HCEC 1CT (cell line): Measurements from ENCODE around the gene OR10V1.
"Not testable (repeated sequence)": the region's sequence is repeated elsewhere in the genome, so short reads cannot be mapped to it uniquely, and the experiment has no call there.

Experiments used
- DNase-seq: peaks from one replicate; pipeline ENCODE4 v3.0.0-alpha.2; 2017

The OR10V1 gene

GRCh38 chr11:59708537-59708936 is 5.1 kb downstream of the OR10V1 start:
- DNase-seq: peak; percentile 38

- no peak for DNase-seq
Measured at GRCh38 chr11:59707371-59707770, 6.3 kb downstream of the OR10V1 start.

DNA sequence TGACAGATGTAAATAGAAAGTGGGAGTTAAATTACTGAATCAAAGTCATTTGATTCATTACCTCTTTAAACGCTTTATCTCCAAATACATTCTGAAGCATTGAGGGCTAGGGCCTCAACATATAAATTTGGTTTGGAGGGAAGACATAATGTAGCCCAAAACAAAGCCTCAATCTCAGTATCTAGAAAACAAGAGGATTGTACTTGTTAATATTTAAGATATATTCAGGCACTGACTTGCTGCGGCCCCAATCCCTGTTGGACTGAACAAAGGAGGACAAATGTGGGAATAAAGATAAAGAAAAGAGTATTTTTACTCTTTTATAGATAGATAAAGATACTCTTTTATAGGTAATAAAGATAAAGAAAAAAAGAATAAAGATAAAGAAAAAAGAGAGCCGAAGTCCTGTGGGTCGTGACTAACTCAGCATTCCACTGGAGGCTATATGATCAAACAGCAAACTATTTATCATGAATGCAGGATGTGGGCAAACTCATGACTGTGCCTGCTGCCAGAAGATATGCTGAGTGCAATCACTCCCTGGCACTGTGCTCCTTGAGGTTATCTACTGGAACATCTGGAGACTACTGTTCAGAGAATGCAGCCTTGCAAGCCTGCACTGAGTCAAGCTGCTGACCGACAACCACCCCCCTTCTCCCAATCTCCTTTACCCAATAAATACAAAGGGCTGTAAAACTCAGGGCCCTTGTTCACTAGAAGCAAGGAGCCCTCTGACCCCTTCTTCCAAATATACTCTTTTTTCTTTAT is 6.9 kb downstream of the OR10V1 start:
- peak; percentile 95 for DNase-seq

GRCh38 chr11:59705294-59705693 is 8.4 kb downstream of the OR10V1 start:
- peak; percentile 66 for DNase-seq

- not testable (repeated sequence) for DNase-seq
Measured at GRCh38 chr11:59703515-59703914, 10.1 kb downstream of the OR10V1 start.

DNA sequence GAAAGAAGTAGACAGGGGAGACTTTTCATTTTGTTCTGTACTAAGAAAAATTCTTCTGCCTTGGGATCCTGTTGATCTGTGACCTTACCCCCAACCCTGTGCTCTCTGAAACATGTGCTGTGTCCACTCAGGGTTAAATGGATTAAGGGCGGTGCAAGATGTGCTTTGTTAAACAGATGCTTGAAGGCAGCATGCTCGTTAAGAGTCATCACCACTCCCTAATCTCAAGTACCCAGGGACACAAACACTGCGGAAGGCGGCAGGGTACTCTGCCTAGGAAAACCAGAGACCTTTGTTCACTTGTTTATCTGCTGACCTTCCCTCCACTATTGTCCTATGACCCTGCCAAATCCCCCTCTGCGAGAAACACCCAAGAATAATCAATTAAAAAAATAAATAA is 13.5 kb downstream of the OR10V1 start:
- not testable (repeated sequence) for DNase-seq

DNA sequence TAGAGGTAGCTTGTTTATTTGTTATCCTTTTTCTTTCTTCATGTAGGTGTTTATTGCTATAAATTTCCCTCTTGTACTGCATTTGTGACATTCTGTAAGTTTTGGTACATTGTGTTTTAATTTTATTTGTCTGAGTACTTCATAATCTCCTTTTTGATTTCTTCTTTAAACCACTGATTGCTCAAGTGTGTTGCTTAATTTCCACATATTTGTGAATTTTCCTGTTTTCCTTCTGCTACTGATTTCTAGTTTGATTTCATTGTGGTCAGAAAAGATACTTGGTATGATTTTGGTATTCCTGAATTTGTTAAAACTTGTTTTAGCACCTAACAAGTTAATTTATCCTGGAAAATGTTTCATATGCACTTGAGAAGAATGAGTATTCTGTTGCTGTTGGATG is 15.1 kb downstream of the OR10V1 start:
- no peak for DNase-seq

- DNase-seq: no peak
Measured at GRCh38 chr11:59692915-59693314, 20.7 kb downstream of the OR10V1 start.

DNA sequence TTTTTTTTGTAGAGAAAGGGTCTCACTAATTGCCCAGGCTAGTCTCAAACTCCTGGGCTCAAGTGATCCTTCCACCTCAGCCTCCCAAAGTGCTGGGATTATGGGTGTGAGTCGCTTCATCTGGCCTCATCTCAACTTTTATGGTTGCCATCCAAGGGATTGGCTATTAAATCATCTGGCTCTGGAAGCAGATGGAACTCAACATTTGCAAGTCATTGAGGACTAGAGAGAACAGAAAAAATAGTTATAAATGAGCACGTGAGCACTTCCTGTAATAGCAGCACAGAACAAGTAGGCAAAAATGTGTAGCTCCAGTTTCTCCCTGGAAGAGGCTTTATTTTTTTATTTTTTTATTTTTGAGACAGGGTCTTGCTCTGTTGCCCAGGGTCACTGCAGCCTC is 22.5 kb downstream of the OR10V1 start:
- DNase-seq: no peak

GRCh38 chr11:59689015-59689414 is 24.6 kb downstream of the OR10V1 start:
- no peak for DNase-seq

DNA sequence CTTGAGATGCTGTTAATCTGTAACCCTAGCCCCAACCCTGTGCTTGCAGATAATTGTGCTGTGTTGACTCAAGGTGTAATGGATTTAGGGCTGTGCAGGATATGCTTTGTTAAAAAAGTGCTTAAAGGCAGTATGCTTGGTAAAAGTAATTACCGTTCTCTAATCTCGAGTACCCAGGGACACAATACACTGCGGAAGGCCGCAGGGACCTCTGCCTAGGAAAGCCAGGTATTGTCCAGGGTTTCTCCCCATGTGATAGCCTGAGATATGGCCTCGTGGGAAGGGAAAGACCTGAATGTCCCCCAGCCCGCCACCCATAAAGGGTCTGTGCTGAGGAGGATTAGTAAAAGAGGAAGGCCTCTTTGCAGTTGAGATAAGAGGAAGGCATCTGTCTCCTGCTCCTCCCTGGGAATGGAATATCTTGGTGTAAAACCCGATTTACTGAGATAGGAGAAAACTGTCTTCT is 32.4 kb downstream of the OR10V1 start:
- not testable (repeated sequence) for DNase-seq

GRCh38 chr11:59680287-59681154 is 33.1 kb downstream of the OR10V1 start:
- DNase-seq: peak; percentile 80

- DNase-seq: no peak
Measured at GRCh38 chr11:59679347-59679746, 34.3 kb downstream of the OR10V1 start.

DNA sequence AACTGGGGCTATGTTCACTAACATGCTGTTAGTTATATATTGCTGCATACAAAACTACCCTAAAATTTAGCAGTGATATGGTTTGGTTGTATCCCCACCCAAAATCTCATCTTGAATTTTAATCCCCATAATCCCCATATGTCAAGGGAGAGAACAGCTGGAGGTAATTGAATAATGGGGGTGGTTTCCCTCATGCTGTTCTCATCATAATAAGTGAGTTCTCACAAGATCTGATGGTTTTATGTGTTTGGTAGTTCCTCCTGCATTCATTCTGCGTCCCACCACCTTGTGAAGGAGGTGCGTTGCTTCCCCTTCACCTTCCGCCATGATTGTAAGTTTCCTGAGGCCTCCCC is 34.9 kb downstream of the OR10V1 start:
- no peak for DNase-seq

DNA sequence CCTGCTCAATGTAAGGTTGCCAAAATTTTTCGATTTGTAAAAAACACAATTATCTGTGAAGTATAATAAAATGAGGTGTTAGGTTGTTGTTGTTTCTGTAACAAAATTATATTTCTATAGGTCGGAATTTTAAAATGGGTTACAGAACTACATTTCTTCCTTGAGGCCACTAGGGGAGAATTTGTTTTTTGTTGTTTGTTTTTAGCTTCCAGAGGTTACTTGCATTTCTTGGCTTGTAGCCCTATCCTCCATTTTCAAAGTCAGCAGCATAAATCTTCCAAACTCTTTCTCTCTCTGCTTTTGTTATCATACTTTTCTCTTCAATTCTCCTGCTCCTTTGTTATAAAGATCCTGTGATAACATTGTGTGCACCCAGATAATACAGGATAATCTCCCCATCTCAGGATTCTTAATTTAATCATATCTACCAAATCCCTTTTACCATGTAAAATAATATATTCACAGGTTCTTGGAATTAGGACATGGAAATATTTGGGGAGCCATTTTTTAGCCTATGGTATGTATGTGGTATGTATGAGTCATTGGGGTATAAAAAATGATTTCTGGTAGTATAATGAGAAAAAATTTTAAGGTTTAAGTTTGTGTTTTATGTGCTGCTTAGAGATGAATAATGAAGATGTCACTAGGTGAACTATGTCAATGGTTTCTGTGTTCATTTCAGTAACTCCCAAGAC is 35.4 kb downstream of the OR10V1 start:
- DNase-seq: peak; percentile 70

- no peak for DNase-seq
Measured at GRCh38 chr11:59676205-59676604, 37.4 kb downstream of the OR10V1 start.

- no peak for DNase-seq
Measured at GRCh38 chr11:59674291-59674690, 39.4 kb downstream of the OR10V1 start.

DNA sequence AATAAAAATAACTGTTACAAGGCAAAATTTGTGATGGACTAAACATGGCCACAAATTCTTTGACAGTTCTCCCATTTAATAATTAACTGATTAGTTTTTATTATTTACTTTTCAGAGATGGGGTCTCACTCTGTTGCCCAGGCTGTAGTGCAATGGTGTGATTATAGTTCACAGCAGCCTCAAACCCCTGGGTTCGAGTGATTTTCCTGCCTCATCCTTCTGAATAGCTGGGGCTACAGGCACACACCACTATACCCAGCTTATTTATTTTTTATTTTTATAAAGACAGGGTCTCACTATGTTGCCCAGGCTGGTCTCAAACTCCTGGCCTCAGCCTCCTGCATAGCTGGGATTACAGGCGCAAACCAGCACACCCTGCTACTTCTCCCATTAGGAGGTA is 40.4 kb downstream of the OR10V1 start:
- no peak for DNase-seq

GRCh38 chr11:59671471-59671870 is 42.2 kb downstream of the OR10V1 start:
- DNase-seq: no peak

DNA sequence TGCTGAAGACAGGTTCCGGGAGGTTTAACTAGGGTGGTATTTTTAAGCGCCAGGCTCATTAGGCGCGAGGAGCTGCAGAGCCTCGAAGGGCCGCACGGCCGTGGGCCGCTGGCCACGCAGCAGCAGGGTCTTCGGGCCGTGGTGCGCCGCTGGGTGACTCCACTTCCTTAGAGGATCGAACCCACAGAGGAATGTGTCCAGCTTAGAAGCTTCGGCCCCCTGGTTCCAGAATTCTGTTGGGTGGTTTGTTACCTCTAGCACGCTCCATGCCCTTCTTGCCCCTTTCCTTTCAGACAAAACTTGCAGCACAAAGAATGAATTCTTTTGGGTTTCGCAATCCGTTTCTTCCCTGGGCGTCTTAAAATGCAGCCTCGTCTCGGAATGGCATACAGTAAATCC is 44.0 kb downstream of the OR10V1 start:
- DNase-seq: peak; percentile 57

GRCh38 chr11:59668950-59669610 is 44.6 kb downstream of the OR10V1 start, which contains the start of gene PATL1:
Gene PATL1, minus strand, starts transcription at chr11:59669037. Its CDS starts 142 bp downstream, at chr11:59668895.
- DNase-seq: peak; percentile 99

DNA sequence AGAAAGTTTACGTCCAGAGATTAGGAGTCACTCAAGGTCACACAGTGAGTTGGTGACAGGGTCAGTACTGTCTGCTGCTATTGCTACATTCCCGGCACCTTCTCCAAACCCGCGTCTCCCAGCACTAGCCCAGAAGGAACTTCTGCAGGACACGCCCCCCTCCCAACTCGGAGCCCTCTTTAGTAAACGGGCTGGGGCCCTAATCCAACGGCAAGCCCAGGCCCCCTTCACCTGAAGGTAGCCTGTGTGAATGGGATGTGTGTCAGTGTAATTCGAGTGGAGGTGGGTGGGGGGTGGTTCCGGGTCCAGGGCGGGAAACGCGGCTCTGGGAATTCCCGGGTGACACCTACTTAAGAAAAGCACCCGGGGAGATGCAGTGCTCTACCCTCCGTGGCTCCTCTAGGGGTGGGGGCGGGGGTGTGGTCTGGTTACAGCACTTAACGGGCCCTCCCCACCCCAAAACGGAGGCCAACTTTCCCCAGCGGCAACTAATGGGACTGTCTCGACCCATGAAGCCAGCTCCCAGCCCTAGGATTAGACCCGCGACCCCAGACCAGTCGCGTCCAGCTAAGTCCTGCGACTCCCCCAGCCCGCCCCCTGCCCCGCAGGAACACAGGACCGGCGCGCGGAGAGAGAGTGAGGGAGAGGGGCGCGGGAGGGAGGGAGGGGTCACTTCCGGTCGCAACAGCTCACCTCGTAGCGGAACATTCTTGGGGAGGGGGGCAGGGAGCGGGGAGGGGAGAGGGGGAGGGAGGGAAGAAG is 45.3 kb downstream of the OR10V1 start:
- peak; percentile 54 for DNase-seq
